Femur (tissue), 1 donor: ENCODE measurements around the gene ZSCAN9.

Experiments
- DNase-seq: peaks from one replicate; pipeline ENCODE4 v3.0.0-alpha.2; 2017

The ZSCAN9 gene

DNA sequence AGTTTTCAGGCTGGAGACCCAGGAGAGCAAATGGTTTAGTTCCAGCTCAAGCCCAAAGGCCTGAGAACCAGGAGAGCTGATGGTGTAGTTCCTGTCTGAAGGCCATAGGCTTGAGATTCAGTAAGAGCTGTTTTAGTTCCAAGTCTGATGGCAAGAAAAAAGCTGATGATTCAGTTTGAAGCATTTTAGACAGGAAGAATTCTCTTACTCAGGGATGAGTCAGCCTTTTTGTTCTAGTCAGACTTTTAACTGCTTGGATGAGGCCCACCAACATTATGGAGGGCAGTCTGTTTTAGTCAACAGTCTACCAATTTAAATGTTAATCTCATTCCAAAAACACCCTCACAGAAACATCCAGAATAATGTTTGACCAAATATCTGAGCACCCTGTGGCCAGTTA, 44.4 kb downstream of the ZSCAN9 start:
- no peak for DNase-seq

DNA sequence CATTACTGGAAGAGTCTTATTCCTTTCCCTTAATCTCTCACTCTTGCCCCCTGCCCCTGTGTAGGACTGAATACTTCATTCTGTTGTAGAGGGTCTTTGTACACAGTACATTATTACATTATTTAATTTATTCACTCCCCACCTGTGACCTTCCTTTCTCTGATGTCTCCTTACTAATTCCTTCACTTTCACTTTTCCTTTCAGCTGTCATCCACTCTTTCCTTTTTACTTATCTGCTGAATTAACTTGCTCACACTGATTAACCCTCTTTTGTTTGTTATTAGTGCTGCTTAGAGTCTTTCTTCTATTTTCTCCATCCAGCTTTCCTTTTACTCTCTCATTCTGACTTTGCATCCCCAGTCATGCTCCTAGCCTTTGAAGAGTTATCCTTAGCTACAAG, 49.8 kb downstream of the ZSCAN9 start:
- no peak for DNase-seq

DNA sequence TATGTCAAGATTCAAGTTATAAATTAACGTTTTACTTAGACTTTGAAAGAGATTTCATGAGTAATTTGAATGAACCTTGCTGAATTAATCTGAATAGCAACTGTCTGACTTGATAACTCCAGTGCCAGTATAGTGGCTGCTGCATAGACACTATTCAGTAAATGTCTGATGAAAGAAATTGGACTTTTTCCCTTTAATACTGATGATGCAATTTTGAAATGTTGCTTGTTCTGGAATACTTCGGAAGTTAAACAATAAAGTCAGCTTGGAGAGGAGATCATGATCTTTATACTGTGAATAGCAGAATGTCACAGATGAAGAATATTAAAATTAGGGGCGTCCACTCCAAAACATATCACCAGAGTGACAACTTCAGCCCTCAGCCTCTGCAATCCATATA, 52.7 kb downstream of the ZSCAN9 start:
- DNase-seq = no peak

DNA sequence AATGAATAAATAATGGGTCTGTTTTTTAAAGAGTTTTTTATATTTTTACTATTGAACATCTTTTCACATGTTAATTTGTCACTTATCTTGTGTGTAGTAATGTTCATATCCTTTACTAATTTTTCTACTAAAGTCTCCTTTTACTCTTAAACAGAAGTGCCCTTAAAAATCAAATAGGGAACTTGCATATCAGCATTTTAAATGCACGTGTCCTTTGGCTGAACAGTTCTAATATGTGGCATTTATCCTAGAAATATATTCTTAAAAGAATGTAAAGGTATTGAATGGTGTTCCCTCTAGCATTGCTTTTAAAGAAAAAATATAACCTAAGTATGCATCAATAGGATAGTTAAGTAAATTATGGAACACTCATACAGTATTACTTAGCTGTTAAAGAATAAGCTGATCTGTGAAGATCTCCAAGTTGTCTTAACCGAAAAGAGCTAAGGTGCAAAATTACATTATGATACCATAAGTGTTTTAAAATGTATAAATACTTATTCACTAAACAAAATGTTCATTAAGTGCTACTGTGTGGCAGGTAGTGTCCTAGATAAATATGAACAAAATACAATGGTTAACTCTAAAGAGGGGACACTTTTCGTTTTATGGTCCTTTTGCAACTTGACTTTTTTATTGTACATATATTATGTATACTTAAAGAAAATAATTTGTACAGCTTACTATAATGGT, 55.7 kb downstream of the ZSCAN9 start:
- DNase-seq = no peak

DNA sequence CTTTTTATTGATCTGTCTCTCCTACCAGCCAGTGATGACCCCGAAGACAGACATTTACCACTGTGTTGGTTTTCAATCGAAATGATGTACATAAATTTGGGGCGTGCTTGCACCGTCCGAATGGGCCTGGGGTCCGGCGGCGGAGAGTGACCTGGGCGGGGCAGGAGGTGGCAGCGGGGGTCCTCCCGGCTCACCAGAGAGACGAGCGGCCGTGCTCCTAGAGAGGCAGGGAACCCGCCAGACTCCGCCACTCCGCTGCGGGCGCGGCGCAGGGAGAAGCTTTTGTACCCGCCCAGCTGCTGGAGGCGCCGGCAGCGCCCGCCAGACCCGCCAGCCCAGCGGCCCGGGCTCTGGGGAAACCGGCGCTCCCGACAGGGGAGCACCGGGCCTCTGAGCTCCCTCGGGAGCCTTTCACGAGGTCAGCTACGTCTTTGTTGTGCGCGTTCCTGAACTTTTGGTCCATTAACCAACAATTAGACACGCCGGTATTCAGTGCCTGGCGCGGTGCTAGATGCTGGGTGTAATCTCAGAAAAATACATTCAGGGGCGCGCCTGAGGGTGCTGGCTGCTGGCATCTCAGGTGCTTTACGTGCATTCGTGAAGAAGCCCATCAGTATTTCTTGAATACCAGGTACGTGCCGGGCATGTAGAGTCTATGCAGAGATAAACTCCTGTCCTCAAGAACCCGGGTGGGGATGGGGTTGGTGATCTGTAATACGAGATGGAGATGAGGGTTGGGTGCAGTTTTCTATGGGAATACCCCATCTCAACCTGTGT, 56.4 kb downstream of the ZSCAN9 start, which contains the start of gene PGBD1:
Gene PGBD1, plus strand, starts transcription at position 285 of the 777 bp plus-strand sequence. CDS start 2,242 bp downstream, outside the sequence.
- DNase-seq = peak; percentile 83

DNA sequence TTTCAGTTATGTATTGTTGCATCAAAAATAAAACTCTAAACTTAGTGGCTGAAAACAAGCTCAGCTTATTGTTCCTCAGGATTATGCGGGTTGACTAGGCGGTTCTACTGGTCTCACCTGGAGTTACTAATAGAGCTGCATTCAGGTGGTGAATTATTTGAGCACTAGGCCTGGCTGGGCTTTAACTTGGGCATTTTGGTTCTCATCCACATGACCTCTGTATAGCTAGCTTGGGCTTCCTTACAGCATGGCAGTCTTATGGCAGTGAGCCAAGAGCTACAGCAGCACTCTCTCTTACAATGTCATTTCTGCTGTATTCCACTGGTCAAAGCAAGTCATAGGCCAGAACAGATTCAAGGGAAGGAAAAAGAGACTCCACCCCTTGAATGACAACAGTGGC, 57.9 kb downstream of the ZSCAN9 start:
- DNase-seq = no peak
